Fibroblast of skin of right biceps (primary cell): ENCODE measurements around the gene SRPRB.

Experiments used
- DNase-seq: peaks from one replicate; pipeline ENCODE4 v3.0.0-alpha.2; 2013

SRPRB gene

GRCh38 chr3:133849346-133849745 is 43.7 kb downstream of the SRPRB start:
- no peak for DNase-seq

- no peak for DNase-seq
Measured at GRCh38 chr3:133850034-133850433, 44.4 kb downstream of the SRPRB start.

- no peak for DNase-seq
Measured at GRCh38 chr3:133851266-133851906, 45.8 kb downstream of the SRPRB start.

GRCh38 chr3:133851931-133852330 is 46.3 kb downstream of the SRPRB start:
- no peak for DNase-seq

- no peak for DNase-seq
Measured at GRCh38 chr3:133853063-133853924, 47.7 kb downstream of the SRPRB start.

- no peak for DNase-seq
Measured at GRCh38 chr3:133853925-133854227, 48.3 kb downstream of the SRPRB start.

GRCh38 chr3:133854264-133855001 is 48.8 kb downstream of the SRPRB start:
- no peak for DNase-seq

- DNase-seq = no peak
Measured at GRCh38 chr3:133855002-133855370, 49.4 kb downstream of the SRPRB start.

- DNase-seq = peak; percentile 43
Measured at GRCh38 chr3:133855772-133856171, 50.2 kb downstream of the SRPRB start.

GRCh38 chr3:133856316-133856715 is 50.7 kb downstream of the SRPRB start:
- DNase-seq = peak; percentile 48

GRCh38 chr3:133857767-133858166 is 52.2 kb downstream of the SRPRB start:
- no peak for DNase-seq

- DNase-seq = no peak
Measured at GRCh38 chr3:133859381-133860234, 54.0 kb downstream of the SRPRB start.

- no peak for DNase-seq
Measured at GRCh38 chr3:133860519-133860918, 54.9 kb downstream of the SRPRB start.

GRCh38 chr3:133862161-133862560 is 56.5 kb downstream of the SRPRB start:
- DNase-seq = no peak

- no peak for DNase-seq
Measured at GRCh38 chr3:133863911-133864310, 58.3 kb downstream of the SRPRB start.

- DNase-seq = no peak
Measured at GRCh38 chr3:133864616-133865015, 59.0 kb downstream of the SRPRB start.

- no peak for DNase-seq
Measured at GRCh38 chr3:133865136-133865855, 59.7 kb downstream of the SRPRB start.

- DNase-seq = no peak
Measured at GRCh38 chr3:133866141-133866540, 60.5 kb downstream of the SRPRB start.

- DNase-seq = no peak
Measured at GRCh38 chr3:133868186-133868585, 62.6 kb downstream of the SRPRB start.

GRCh38 chr3:133868758-133869475 is 63.3 kb downstream of the SRPRB start:
- DNase-seq = no peak

GRCh38 chr3:133869586-133869985 is 64.0 kb downstream of the SRPRB start:
- DNase-seq = no peak

GRCh38 chr3:133870822-133871221 is 65.2 kb downstream of the SRPRB start:
- DNase-seq = no peak
